ENCODE measurements around the gene HAP1.
"Not testable (repeated sequence)": the region's sequence is repeated elsewhere in the genome, so short reads cannot be mapped to it uniquely, and the experiment has no call there.

The HAP1 gene

GRCh38 chr17:41723801-41724475 lies 10.5 kb downstream of the HAP1 start:
- no peak for DNase-seq (ENCODE audit: low read depth)

DNA sequence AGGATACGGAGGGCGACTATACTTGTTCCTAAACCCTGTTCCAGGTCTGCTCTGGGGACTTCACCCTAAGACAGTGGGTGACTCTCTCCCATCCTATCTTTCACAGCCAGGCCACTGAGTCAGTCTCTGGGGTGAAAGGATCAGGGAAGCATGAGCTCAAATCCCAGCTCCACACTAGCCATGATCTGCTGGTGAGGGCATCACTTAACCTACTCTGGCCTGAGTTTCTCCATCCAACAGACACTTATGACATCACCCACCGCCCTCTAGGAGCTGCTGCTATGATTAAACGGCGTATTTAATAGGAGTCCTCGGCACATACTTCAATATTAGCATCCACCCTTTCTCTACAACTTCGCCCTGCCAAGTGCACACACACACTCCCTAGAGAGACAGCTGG lies 12.2 kb downstream of the HAP1 start:
- DNase-seq (ENCODE audit: low read depth), result peak; percentile 13

- no peak for DNase-seq (ENCODE audit: low read depth)
Measured at GRCh38 chr17:41718287-41718645, 16.2 kb downstream of the HAP1 start.

- peak; percentile 79 for DNase-seq (ENCODE audit: low read depth)
Measured at GRCh38 chr17:41717408-41718286, 16.8 kb downstream of the HAP1 start.

DNA sequence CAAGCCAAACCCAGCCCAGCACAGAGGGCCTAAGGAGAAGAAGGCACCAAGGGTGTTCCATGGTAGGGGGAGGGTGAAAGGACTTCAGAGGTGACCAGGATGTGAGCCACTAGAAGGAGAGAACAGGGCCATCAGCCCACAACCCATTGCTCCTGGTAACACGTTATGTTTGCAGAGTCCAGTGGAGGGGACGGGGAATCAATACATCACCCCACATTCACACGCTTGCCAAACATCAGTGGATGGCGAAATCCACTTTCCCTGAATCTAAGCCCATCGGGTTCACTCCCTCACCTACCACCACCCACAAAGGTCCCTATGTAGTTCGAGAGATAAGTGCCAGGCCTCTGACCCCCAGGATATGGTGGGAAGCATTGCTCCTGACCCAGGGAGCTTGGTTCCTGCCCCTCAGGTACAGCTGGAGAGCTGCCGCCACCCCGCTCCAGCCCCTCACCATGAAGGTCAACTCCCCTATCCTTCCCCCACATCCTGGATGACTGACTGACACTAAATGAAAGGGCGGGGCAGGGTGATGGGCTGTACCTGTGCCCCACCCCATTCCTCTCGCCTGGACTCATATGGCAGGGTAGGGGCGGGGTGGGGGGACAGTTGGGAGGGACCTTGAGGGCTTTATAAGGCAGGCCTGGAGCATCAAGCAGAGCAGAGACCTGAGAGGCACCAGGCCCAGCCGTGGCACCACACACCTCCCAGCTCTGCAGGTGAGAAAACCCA lies 22.6 kb downstream of the HAP1 start, which contains the start of gene GAST:
Gene GAST (plus strand): TSS at position 663 of the 732 bp plus-strand sequence. CDS start 3,106 bp downstream, outside the sequence.
- DNase-seq (ENCODE audit: low read depth), result no peak

- DNase-seq (ENCODE audit: low read depth), result peak; percentile 73
Measured at GRCh38 chr17:41710472-41711090, 23.9 kb downstream of the HAP1 start.

GRCh38 chr17:41707803-41708669 lies 26.4 kb downstream of the HAP1 start:
- no peak for DNase-seq (ENCODE audit: low read depth)

GRCh38 chr17:41705271-41705991 lies 29.0 kb downstream of the HAP1 start:
- DNase-seq (ENCODE audit: low read depth), result peak; percentile 56

GRCh38 chr17:41702712-41703111 lies 31.7 kb downstream of the HAP1 start:
- DNase-seq (ENCODE audit: low read depth), result no peak

GRCh38 chr17:41700843-41701242 lies 33.6 kb downstream of the HAP1 start:
- DNase-seq (ENCODE audit: low read depth), result not testable (repeated sequence)

DNA sequence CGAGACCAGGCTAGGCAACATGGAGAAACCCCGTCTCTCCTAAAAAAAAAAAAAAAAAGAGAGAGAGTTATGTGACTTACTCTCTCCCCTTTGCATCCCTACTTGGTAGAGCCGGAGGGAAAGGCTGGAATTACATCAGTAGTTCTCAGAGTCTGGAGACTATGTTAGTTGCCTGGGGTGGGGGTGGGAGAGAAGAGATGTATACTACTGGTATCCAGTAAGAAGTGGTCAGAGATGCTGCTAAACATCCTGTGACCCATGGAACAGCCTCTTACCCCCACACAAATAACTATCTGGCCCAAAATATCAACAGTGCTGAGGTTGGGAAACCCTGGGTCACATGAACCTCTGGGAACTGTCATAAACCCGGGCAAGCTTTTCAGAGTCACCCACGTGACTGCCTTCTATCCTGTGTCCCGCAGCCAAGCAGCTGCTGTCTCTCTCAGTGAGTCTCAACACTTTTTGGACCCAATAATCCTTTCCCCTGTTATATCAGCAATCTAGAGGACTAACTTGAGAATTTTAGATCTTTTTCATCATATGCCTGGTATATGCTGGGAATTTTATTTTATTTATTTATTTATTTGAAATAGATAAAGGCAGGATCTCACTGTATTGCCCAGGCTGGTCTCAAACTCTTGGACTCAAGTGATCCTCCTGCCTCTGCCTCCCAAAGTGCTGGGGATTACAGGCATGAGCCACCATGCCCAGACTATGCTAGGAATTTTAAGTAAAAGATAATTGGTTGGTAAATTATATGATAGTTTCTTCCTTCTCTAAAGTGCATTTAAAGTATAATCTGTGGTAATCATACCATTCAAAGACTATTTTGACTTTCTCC lies 37.1 kb downstream of the HAP1 start:
- peak; percentile 36 for DNase-seq (ENCODE audit: low read depth)

DNA sequence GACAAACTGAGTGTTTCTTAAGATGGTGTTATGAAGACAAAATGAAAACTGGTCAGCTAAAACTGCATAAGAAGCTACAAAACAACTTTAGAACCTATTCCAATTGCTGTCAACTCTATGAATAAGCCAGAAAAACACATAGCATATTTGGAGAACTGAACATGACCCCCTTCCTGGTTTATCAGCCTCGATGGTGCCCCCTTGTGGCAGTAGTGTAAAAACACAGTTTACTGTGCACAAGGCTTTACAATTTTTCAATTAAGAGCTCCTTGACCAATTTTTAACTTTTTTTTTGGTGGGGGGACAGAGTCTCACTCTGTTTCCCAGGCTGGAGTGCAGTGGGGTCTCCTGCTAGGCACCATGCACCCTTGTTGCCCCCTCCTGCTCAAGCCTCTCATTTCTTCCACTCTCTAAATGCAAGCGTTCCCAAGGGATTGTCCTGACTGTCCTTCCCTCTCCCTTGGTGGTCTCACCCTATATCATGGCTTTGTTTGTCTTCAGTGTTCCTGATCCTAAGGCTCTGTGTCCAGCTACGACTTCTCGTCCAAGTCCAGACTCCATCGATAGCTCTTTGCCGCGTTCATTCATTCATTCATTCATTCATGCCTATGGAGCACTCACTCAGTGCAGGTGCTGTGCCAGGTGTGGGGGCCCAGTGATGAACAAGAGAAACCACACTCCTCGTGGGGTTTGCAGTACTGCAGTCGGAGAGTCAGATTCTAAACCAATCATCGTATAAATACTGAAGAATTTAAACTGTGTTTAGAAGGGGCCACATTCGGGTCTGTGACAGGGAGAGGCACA lies 38.3 kb downstream of the HAP1 start:
- DNase-seq (ENCODE audit: low read depth), result peak; percentile 87

DNA sequence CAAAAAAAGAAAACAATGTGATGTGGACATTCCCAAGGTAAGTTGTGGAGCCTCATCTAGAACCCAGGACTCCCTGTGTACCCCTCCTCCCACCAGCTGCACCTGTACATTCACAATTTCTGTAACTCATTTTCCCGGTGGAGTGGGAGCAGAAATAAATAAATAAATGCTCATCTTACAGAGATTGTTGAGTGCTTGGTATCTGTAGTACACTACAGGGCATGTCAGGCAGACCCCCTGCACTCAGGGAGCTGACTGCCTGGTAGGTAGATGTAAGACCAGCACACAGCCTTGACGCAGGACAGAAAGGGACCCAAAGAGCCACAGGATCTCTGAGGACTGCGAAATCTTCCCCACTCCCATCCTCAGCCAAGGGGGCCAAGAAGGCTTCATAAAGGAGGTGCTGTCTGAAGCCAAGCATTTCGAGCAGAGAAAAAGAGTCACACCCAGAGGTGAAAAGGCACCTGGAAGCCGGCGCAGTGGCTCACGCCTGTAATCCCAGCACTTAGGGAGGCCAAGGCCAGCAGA lies 39.2 kb downstream of the HAP1 start:
- DNase-seq (ENCODE audit: low read depth), result no peak

GRCh38 chr17:41692722-41693521 lies 41.5 kb downstream of the HAP1 start:
- DNase-seq (ENCODE audit: low read depth), result peak; percentile 42

DNA sequence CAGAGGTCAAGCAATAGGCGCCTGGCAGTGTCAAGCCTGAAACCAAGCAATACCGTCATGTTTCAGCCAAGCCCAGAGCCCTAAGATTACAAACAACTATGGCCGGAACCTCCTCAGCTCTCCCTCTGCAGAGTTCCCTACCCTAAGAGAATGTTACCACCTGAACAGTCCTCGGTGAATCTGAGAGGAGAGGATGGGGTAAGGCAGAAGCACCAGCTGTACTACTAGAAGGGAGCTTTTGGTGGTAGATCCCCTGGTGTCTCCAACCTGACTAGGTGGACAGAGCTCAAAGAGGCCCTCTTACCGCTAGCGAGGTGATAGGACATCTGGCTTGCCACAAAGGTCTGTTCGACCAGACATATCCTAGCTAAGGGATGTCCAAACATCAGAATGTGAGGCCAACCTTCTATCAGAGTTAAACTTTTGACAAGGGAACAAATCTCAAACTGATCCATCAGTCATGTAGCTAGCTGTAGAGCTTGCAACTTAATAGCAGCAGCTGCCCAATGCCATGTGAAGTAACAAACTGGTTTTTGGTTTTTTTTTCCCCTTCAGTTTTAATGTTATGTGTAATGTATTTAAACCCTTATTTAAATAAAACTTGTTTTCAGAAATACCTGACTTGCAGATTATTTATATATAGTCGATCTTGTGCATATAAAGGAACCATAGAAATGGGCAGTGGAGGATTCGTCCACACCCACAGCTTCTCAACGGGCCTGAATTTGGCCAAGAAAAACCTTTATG lies 43.2 kb downstream of the HAP1 start:
- peak; percentile 22 for DNase-seq (ENCODE audit: low read depth)

GRCh38 chr17:41690497-41690896 lies 43.9 kb downstream of the HAP1 start:
- no peak for DNase-seq (ENCODE audit: low read depth)

All from ELR (cell line).